Activated CD4-positive, CD25-positive, alpha-beta regulatory T cell treated with anti-CD3 and anti-CD28 coated beads, Interleukin-2, amount 50 U/mL, for 72 hours (primary cell): ENCODE results near the gene C1QTNF5.

Source experiments
- DNase-seq: peaks from one replicate; pipeline ENCODE4 v3.0.0; 2021

Gene C1QTNF5

GRCh38 chr11:119372260-119373058 lies 31.8 kb upstream of the C1QTNF5 start:
- no peak for DNase-seq

GRCh38 chr11:119371778-119372182 lies 31.1 kb upstream of the C1QTNF5 start:
- DNase-seq = no peak

GRCh38 chr11:119371067-119371601 lies 30.5 kb upstream of the C1QTNF5 start:
- DNase-seq = no peak

- no peak for DNase-seq
These were observed 29.9 kb upstream of the C1QTNF5 start for GRCh38 chr11:119370486-119371046.

- no peak for DNase-seq
These were observed 28.6 kb upstream of the C1QTNF5 start for GRCh38 chr11:119369132-119369925.

- DNase-seq = no peak
These were observed 27.7 kb upstream of the C1QTNF5 start for GRCh38 chr11:119368121-119369034.

GRCh38 chr11:119367661-119368120 lies 27.0 kb upstream of the C1QTNF5 start:
- DNase-seq = no peak

- no peak for DNase-seq
These were observed 26.3 kb upstream of the C1QTNF5 start for GRCh38 chr11:119366690-119367620.

GRCh38 chr11:119365071-119365591 lies 24.4 kb upstream of the C1QTNF5 start:
- no peak for DNase-seq

- DNase-seq = peak; percentile 60
These were observed 23.3 kb upstream of the C1QTNF5 start for GRCh38 chr11:119363851-119364590.

- DNase-seq = no peak
These were observed 22.6 kb upstream of the C1QTNF5 start for GRCh38 chr11:119363081-119363850.

GRCh38 chr11:119362741-119363080 lies 22.0 kb upstream of the C1QTNF5 start:
- DNase-seq = no peak

- DNase-seq = no peak
These were observed 21.4 kb upstream of the C1QTNF5 start for GRCh38 chr11:119361941-119362725.

GRCh38 chr11:119361056-119361787 lies 20.5 kb upstream of the C1QTNF5 start:
- no peak for DNase-seq

GRCh38 chr11:119359365-119360214 lies 18.9 kb upstream of the C1QTNF5 start:
- DNase-seq = no peak

GRCh38 chr11:119357074-119357473 lies 16.4 kb upstream of the C1QTNF5 start:
- no peak for DNase-seq
